IMR-90 (cell line): ENCODE data around the gene UBXN11. TPM values are rescaled to one million over a fixed set of nuclear protein-coding genes. Genes with fewer than 3 reads are reported as not detected.

ENCODE experiments used
- ATAC-seq: fragments of 200-7000 bp; cut with Tn5 transposase; 2 replicates; pipeline ENCODE4 v1.9.1; 2020; ENCODE audit warnings: low read depth, mild to moderate bottlenecking, moderate library complexity
- BruUV-seq: library from RNA; stranded (reverse); fragments of 400-500 nt; replicated peaks from 2 replicates; lab custom pipeline; 2021; lab: Mats Ljungman, UMichigan
- CTCF ChIA-PET: fragments of 300-600 bp; formaldehyde crosslinking; extraction: SDS; loops from one replicate; lab custom pipeline; 2021; ENCODE audit warnings: antibody characterized with exemption; lab: Yijun Ruan, JAX
- POLR2A ChIA-PET: fragments of 300-600 bp; sonication (Branson Sonifier 250); formaldehyde crosslinking; loops from one replicate; lab custom pipeline; 2022; ENCODE audit warnings: antibody characterized with exemption; ENCODE audit not compliant: unreplicated experiment; lab: Charles Lee
- DNase-seq: peaks from one replicate; pipeline ENCODE4 v3.0.0; 2013
- H2AFZ ChIP-seq: replicated peaks from 2 replicates; pipeline ENCODE3; 2013; ENCODE audit warnings: low read length, mild to moderate bottlenecking; ENCODE audit not compliant: poor library complexity
- H2AK5ac ChIP-seq: 2 replicates; pipeline ENCODE4 v1.6.1; 2013; ENCODE audit warnings: low read depth, low read length, inconsistent platforms
- H2AK9ac ChIP-seq: replicated peaks from 2 replicates; pipeline ENCODE3; 2013; ENCODE audit warnings: mild to moderate bottlenecking, low read depth, low read length, moderate library complexity; ENCODE audit not compliant: poor library complexity
- H2BK120ac ChIP-seq: 2 replicates; pipeline ENCODE4 v1.6.1; 2013; ENCODE audit warnings: low read depth, low read length, inconsistent platforms
- H2BK15ac ChIP-seq: 3 replicates; pipeline ENCODE4 v1.6.1; 2013; ENCODE audit warnings: low read depth, low read length, inconsistent platforms
- H2BK20ac ChIP-seq: 2 replicates; pipeline ENCODE4 v1.6.1; 2013; ENCODE audit warnings: low read depth, mild to moderate bottlenecking, inconsistent platforms, low read length, moderate library complexity
- H2BK5ac ChIP-seq: 2 replicates; pipeline ENCODE4 v1.6.1; 2013; ENCODE audit warnings: mild to moderate bottlenecking, low read depth, low read length, inconsistent platforms; ENCODE audit not compliant: poor library complexity, severe bottlenecking
- H3K14ac ChIP-seq: replicated peaks from 2 replicates; pipeline ENCODE4 v1.6.1; 2013; ENCODE audit warnings: low read depth, low read length, inconsistent platforms
- H3K18ac ChIP-seq: 2 replicates; pipeline ENCODE4 v1.6.1; 2013; ENCODE audit warnings: low read depth, low read length, control low read depth
- H3K23ac ChIP-seq: 2 replicates; pipeline ENCODE4 v1.6.1; 2013; ENCODE audit warnings: low read depth, low read length, inconsistent platforms
- H3K27ac ChIP-seq: 2 replicates; pipeline ENCODE4 v1.5.1; 2013; ENCODE audit warnings: mild to moderate bottlenecking, control low read depth, low read length; ENCODE audit not compliant: insufficient read depth
- H3K27me3 ChIP-seq: 2 replicates; pipeline ENCODE4 v1.6.1; 2013; ENCODE audit warnings: low read length; ENCODE audit not compliant: control insufficient read depth, insufficient read depth
- H3K36me3 ChIP-seq: 2 replicates; pipeline ENCODE4 v1.6.1; 2013; ENCODE audit warnings: low read length, mixed read lengths; ENCODE audit not compliant: control insufficient read depth, insufficient read depth
- H3K4ac ChIP-seq: 2 replicates; pipeline ENCODE4 v1.6.1; 2013; ENCODE audit warnings: low read depth, low read length, inconsistent platforms
- H3K4me1 ChIP-seq: 2 replicates; pipeline ENCODE4 v1.6.1; 2013; ENCODE audit warnings: low read length, mixed read lengths; ENCODE audit not compliant: control insufficient read depth, insufficient read depth
- H3K4me2 ChIP-seq: 2 replicates; pipeline ENCODE4 v1.6.1; 2013; ENCODE audit warnings: low read depth, mild to moderate bottlenecking, control low read depth, low read length, moderate library complexity
- H3K4me3 ChIP-seq: 2 replicates; pipeline ENCODE4 v1.5.1; 2013; ENCODE audit warnings: low read depth, mild to moderate bottlenecking, control low read depth, low read length, moderate library complexity; ENCODE audit not compliant: insufficient read depth
- H3K56ac ChIP-seq: 2 replicates; pipeline ENCODE4 v1.6.1; 2013; ENCODE audit warnings: low read length, inconsistent platforms; ENCODE audit not compliant: insufficient read depth; ENCODE audit errors: extremely low read depth
- H3K79me1 ChIP-seq, 2 experiments: 2 replicates each; pipeline ENCODE4 v1.6.1; 2013; ENCODE audit warnings: low read length in 2 of 2, inconsistent platforms in 1 of 2, low read depth in 1 of 2
- H3K9ac ChIP-seq: 2 replicates; pipeline ENCODE4 v1.6.1; 2013; ENCODE audit warnings: low read depth, low read length, control low read depth
- H3K9me1 ChIP-seq: 2 replicates; pipeline ENCODE4 v1.6.1; 2013; ENCODE audit warnings: low read length, inconsistent platforms; ENCODE audit not compliant: insufficient read depth
- H3K9me3 ChIP-seq: 2 replicates; pipeline ENCODE4 v1.6.1; 2013; ENCODE audit warnings: low read length; ENCODE audit not compliant: control insufficient read depth, insufficient read depth
- H4K20me1 ChIP-seq: 2 replicates; pipeline ENCODE4 v1.6.1; 2013; ENCODE audit warnings: low read length, inconsistent platforms; ENCODE audit not compliant: insufficient read depth
- H4K5ac ChIP-seq: 2 replicates; pipeline ENCODE4 v1.6.1; 2013; ENCODE audit warnings: mild to moderate bottlenecking, low read depth, low read length, control low read depth
- H4K8ac ChIP-seq, 2 experiments: 2 replicates each; pipeline ENCODE4 v1.6.1; 2013; ENCODE audit warnings: low read depth in 2 of 2, low read length in 2 of 2, control low read depth in 1 of 2, inconsistent platforms in 1 of 2
- H4K91ac ChIP-seq: 2 replicates; pipeline ENCODE4 v1.6.1; 2013; ENCODE audit warnings: low read depth, low read length, inconsistent platforms; ENCODE audit not compliant: insufficient read depth
- BHLHE40 ChIP-seq: fragments of 150-350 bp; IDR thresholded peaks from 2 replicates; pipeline ENCODE4 v1.6.1; 2016; ENCODE audit warnings: mild to moderate bottlenecking, low read depth, low read length
- CEBPB ChIP-seq: IDR thresholded peaks from 2 replicates; pipeline ENCODE4 v1.6.1; 2012; ENCODE audit warnings: low read depth, low read length, improper control_type of control experiment
- CHD1 ChIP-seq: IDR thresholded peaks from 2 replicates; pipeline ENCODE4 v1.6.1; 2012; ENCODE audit warnings: low read depth, low read length, improper control_type of control experiment
- FOS ChIP-seq: fragments of 150-350 bp; IDR thresholded peaks from 2 replicates; pipeline ENCODE4 v1.6.1; 2016; ENCODE audit warnings: low read depth, low read length
- MAZ ChIP-seq: IDR thresholded peaks from 2 replicates; pipeline ENCODE4 v1.6.1; 2012; ENCODE audit warnings: low read depth, mild to moderate bottlenecking, low read length, improper control_type of control experiment, moderate library complexity, borderline replicate concordance
- MXI1 ChIP-seq: IDR thresholded peaks from 2 replicates; pipeline ENCODE4 v1.6.1; 2012; ENCODE audit warnings: low read depth, mild to moderate bottlenecking, low read length, moderate library complexity, borderline replicate concordance
- NFE2L2 ChIP-seq: fragments of 150-350 bp; IDR thresholded peaks from 2 replicates; pipeline ENCODE4 v1.6.1; 2016; ENCODE audit warnings: low read depth, mild to moderate bottlenecking, low read length
- POLR2A ChIP-seq: IDR thresholded peaks from 2 replicates; pipeline ENCODE4 v1.6.1; 2012; ENCODE audit warnings: mild to moderate bottlenecking, low read depth, low read length
- RAD21 ChIP-seq: IDR thresholded peaks from 2 replicates; pipeline ENCODE4 v1.6.1; 2012; ENCODE audit warnings: low read length, improper control_type of control experiment
- RCOR1 ChIP-seq: IDR thresholded peaks from 2 replicates; pipeline ENCODE4 v1.6.1; 2012; ENCODE audit warnings: mild to moderate bottlenecking, low read length, improper control_type of control experiment; ENCODE audit not compliant: insufficient replicate concordance
- whole genome bisulfite sequencing, 2 experiments: methylation state at CpG; one replicate each; pipeline versions ENCODE4 v1.1.5 to v1.1.7; 2013; ENCODE audit warnings: missing lambda C conversion rate in 2 of 2; ENCODE audit not compliant: insufficient read length in 1 of 2; ENCODE audit errors: extremely low coverage in 2 of 2; 5-methylcytosine and 5-hydroxymethylcytosine counted together
- dilution Hi-C: fragments of 300-500 bp; cut with HindIII; formaldehyde crosslinking; loops from one replicate; pipeline ENCODE4 v1.14.3; 2018; ENCODE audit warnings: low sequenced_read_pairs; ENCODE audit not compliant: unreplicated experiment
- in situ Hi-C: fragments of 300-500 bp; cut with MboI; formaldehyde crosslinking; loops from 3 replicates; pipeline ENCODE4 v1.14.3; 2019; ENCODE audit warnings: low sequenced_read_pairs, inconsistent platforms, mixed read lengths
- intact Hi-C: fragments of 100-400 bp; cut with micrococcal nuclease; formaldehyde crosslinking; loops from 2 replicates; pipeline ENCODE4 v1.10.0; 2022
- polyA plus RNA-seq, 3 experiments: library from polyadenylated mRNA; depleted of rRNA; stranded (reverse); fragments of >200 nt; gene quantifications; 2 replicates each; pipeline ENCODE4 v1.2.3, GENCODE V29; 2012; ENCODE audit warnings: low replicate concordance in 1 of 3
- total RNA-seq: library from RNA; depleted of rRNA; stranded (reverse); fragments of >200 nt; gene quantifications from 2 replicates; pipeline ENCODE4 v1.2.3, GENCODE V29; 2012
- TF ChIP-seq, protein P1 (sequence below): conservative IDR thresholded peaks from 2 replicates; pipeline ENCODE4 v1.5.1; 2012; ENCODE audit warnings: mild to moderate bottlenecking, low read depth, low read length, improper control_type of control experiment
- TF ChIP-seq, protein P2 (sequence below): fragments of 150-350 bp; IDR thresholded peaks from 2 replicates; pipeline ENCODE4 v1.6.1; 2017; ENCODE audit warnings: mild to moderate bottlenecking, antibody characterized with exemption, low read length, low read depth
- TF ChIP-seq, protein P3 (sequence below): fragments of 150-350 bp; IDR thresholded peaks from 2 replicates; pipeline ENCODE4 v1.6.1; 2016; ENCODE audit warnings: low read depth, mild to moderate bottlenecking, low read length, moderate library complexity, borderline replicate concordance

UBXN11 gene
- total and polyA plus RNA-seq, 2 of the 4 experiments (the other 2 are of a cell fraction), result 5.2 to 17.0 TPM

DNA sequence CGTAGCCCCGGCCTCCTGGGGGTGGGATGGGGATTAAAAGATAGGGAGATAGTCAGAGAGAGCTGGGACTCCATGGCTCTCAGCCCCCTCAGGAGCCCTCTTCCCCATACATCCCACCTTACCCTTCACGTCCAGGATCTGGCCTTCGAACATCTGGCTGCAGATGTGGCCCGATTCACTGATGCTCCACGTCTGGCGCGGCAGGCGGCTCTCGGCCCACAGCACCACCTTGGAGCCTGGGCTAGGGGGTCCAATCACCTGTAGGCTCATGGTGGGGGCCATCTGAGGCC lies 15.6 kb upstream of the UBXN11 start:
- no TSS peak for BruUV-seq
- H3K56ac ChIP-seq, result no peak overlapping the region
- peaks cover 9% of the 10 kb centered on the region for H3K27me3 ChIP-seq
- dilution Hi-C loops, result no loop called here
- ChIA-PET POLR2A (interaction anchor here (0.5 to 0.9 kb wide), 3 partner anchors 14 to 50 kb away, joined by 3 to 14 read pairs (median 6); no protein-coding TSS in a partner anchor), CTCF (interaction anchor here (0.6 to 2.8 kb wide), 8 partner anchors 11 to 178 kb away, joined by 3 to 18 read pairs (median 4); partner anchors contain the start of gene SH3BGRL3)
- peaks cover 3% of the 10 kb centered on the region for H3K4me1 ChIP-seq
- no peak overlapping the region for H4K8ac ChIP-seq
- no peak overlapping the region for H2AK5ac ChIP-seq
- in situ Hi-C loops, result no loop called here
- ATAC-seq, result no peak
- H3K9ac ChIP-seq, result no peak overlapping the region
- TF ChIP-seq POLR2A (no peak), CHD1 (no peak), CEBPB (no peak), RCOR1 (no peak), NFE2L2 (no peak), RAD21 (no peak), MAZ (no peak), BHLHE40 (no peak), FOS (no peak), MXI1 (no peak)
- TF ChIP-seq, protein P1, sequence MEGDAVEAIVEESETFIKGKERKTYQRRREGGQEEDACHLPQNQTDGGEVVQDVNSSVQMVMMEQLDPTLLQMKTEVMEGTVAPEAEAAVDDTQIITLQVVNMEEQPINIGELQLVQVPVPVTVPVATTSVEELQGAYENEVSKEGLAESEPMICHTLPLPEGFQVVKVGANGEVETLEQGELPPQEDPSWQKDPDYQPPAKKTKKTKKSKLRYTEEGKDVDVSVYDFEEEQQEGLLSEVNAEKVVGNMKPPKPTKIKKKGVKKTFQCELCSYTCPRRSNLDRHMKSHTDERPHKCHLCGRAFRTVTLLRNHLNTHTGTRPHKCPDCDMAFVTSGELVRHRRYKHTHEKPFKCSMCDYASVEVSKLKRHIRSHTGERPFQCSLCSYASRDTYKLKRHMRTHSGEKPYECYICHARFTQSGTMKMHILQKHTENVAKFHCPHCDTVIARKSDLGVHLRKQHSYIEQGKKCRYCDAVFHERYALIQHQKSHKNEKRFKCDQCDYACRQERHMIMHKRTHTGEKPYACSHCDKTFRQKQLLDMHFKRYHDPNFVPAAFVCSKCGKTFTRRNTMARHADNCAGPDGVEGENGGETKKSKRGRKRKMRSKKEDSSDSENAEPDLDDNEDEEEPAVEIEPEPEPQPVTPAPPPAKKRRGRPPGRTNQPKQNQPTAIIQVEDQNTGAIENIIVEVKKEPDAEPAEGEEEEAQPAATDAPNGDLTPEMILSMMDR, result no peak
- TF ChIP-seq, protein P2, sequence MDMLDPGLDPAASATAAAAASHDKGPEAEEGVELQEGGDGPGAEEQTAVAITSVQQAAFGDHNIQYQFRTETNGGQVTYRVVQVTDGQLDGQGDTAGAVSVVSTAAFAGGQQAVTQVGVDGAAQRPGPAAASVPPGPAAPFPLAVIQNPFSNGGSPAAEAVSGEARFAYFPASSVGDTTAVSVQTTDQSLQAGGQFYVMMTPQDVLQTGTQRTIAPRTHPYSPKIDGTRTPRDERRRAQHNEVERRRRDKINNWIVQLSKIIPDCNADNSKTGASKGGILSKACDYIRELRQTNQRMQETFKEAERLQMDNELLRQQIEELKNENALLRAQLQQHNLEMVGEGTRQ, result no peak
- TF ChIP-seq, protein P3, sequence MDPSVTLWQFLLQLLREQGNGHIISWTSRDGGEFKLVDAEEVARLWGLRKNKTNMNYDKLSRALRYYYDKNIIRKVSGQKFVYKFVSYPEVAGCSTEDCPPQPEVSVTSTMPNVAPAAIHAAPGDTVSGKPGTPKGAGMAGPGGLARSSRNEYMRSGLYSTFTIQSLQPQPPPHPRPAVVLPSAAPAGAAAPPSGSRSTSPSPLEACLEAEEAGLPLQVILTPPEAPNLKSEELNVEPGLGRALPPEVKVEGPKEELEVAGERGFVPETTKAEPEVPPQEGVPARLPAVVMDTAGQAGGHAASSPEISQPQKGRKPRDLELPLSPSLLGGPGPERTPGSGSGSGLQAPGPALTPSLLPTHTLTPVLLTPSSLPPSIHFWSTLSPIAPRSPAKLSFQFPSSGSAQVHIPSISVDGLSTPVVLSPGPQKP, result no peak
- WGBS, 2 experiments, result 78% methylated on average over 8 of the region's 10 CpGs; no CpG with 5 or more reads in 1 of the 2 experiments
- no peak overlapping the region for H2BK120ac ChIP-seq
- no peaks in the 10 kb centered on the region for H3K9me3 ChIP-seq
- H2BK5ac ChIP-seq, result no peak overlapping the region
- no peaks in the 10 kb centered on the region for H3K9me1 ChIP-seq
- no peak overlapping the region for H3K4me2 ChIP-seq
- H4K20me1 ChIP-seq, result no peaks in the 10 kb centered on the region
- H2BK20ac ChIP-seq, result no peak overlapping the region
- DNase-seq, result no peak
- H2BK15ac ChIP-seq, result no peak overlapping the region
- intact Hi-C loops, result no loop called here
- H3K36me3 ChIP-seq, result no peaks in the 10 kb centered on the region
- H3K14ac ChIP-seq, result no peak overlapping the region
- H4K91ac ChIP-seq, result no peak overlapping the region
- H4K5ac ChIP-seq, result no peak overlapping the region
- H3K23ac ChIP-seq, result no peak overlapping the region
- H3K4ac ChIP-seq, result no peak overlapping the region
- no peak overlapping the region for H2AFZ ChIP-seq
- H3K27ac ChIP-seq, result no peak overlapping the region
- no peak overlapping the region for H3K4me3 ChIP-seq
- H3K18ac ChIP-seq, result no peak overlapping the region
- H3K79me1 ChIP-seq, result no peaks in the 10 kb centered on the region
- H2AK9ac ChIP-seq, result no peak overlapping the region
